HUES48 (cell line): Measurements from ENCODE around the gene TM4SF20.

ENCODE experiments used
- H3K27ac ChIP-seq: one replicate; pipeline ENCODE4 v1.7.0; 2013; ENCODE audit warnings: low read depth, low read length, inconsistent platforms
- H3K27me3 ChIP-seq: 2 replicates; pipeline ENCODE4 v1.6.1; 2013; ENCODE audit warnings: mild to moderate bottlenecking, low read length; ENCODE audit not compliant: control insufficient read depth, insufficient read depth
- H3K36me3 ChIP-seq: 2 replicates; pipeline ENCODE4 v1.6.1; 2013; ENCODE audit warnings: low read length; ENCODE audit not compliant: control insufficient read depth, insufficient read depth
- H3K4me1 ChIP-seq: 2 replicates; pipeline ENCODE4 v1.6.1; 2013; ENCODE audit warnings: mild to moderate bottlenecking, low read length; ENCODE audit not compliant: control insufficient read depth, insufficient read depth
- H3K4me3 ChIP-seq: 2 replicates; pipeline ENCODE4 v1.5.1; 2013; ENCODE audit warnings: mild to moderate bottlenecking, low read depth, low read length
- H3K9ac ChIP-seq: 2 replicates; pipeline ENCODE4 v1.6.1; 2013; ENCODE audit warnings: mild to moderate bottlenecking, low read depth, low read length, moderate library complexity
- H3K9me3 ChIP-seq: 2 replicates; pipeline ENCODE4 v1.6.1; 2013; ENCODE audit warnings: low read length; ENCODE audit not compliant: control insufficient read depth, insufficient read depth

Gene TM4SF20

DNA sequence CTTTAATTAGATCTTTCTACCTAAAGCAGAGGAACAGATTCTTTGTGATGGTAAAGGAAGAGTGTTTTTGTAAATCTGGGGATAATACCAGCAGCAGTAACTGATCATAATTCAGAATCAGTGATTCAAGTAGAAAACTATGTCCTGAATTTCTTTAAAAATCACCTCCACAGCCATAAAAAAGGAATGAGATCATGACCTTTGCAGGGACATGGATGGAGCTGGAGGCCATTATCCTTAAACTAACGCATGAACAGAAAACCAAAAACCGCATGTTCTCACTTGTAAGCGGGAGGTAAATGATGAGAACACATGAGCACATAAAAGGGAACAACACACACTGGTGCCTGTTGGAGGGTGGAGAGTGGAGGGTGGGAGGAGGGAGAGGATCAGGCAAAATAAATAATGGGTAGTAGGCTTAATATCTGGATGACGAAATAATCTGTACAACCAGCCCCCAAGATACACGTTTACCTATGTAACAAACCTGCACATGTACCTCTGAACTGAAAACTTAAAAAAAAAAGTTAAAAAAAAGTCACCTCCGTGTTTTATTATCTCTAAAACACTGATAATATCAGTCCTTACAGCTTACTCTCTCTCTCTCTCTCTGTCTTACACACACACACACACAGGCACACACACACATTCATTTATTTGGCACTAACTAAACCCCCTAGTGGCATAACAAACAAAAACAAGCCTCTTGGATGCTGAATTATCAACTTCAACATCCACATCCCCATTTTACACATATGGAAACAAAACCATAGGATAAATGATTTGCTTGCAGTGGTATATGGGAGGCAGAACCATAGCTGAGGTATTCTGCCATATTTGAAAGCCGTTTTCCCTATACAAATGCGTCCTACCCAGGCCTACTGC, 1.4 kb downstream of the TM4SF20 start:
- H3K27ac ChIP-seq = no peak overlapping the region

DNA sequence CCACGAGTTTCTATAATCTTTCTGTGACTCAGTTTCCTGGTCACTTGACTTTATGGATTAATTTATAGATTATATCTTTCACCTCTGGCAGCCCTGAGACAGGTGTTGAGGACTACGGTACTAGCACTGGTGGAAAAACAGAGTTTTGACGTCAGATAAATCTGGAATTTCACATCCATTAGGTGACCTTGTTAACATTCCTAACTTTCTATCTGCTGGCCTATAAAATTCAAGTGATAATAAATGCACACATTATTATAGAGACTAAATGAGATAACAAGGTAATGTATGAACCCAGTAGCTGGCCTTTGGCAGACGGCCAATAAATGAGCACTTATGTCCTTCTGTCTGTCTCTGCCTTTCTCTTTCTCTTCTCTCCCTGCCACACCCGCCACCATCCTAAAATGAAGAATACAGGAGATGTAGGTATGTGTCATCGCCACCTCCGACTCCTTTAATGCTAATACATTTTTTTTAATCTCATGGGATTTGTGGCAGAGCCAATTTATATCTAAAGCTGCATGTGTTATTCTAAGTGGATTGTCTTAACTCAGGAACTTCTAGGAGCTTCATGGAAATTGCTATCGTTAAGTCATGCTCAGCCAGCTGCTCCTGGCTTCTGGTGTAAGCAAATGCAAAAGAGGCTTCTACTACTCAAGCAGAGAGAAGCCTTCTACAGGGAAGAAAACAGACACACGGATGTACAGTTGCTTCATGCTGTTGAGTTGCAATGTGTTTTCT, 2.3 kb downstream of the TM4SF20 start:
- Histone ChIP-seq H3K27me3 (no peaks in the 10 kb centered on the region), H3K4me1 (0 out of 2 replicates have a peak, but pooled peaks cover 11% of the 10 kb centered on the region), H3K9ac (no peak overlapping the region), H3K9me3 (no peaks in the 10 kb centered on the region), H3K4me3 (no peak overlapping the region), H3K27ac (no peak overlapping the region), H3K36me3 (no peaks in the 10 kb centered on the region)

More for the DNA sequence above, 1.4 kb downstream of the TM4SF20 start:
- Histone ChIP-seq H3K27me3 (no peaks in the 10 kb centered on the region), H3K9me3 (no peaks in the 10 kb centered on the region), H3K4me3 (no peak overlapping the region), H3K36me3 (no peaks in the 10 kb centered on the region), H3K4me1 (0 out of 2 replicates have a peak, but pooled peaks cover 11% of the 10 kb centered on the region), H3K9ac (no peak overlapping the region)

DNA sequence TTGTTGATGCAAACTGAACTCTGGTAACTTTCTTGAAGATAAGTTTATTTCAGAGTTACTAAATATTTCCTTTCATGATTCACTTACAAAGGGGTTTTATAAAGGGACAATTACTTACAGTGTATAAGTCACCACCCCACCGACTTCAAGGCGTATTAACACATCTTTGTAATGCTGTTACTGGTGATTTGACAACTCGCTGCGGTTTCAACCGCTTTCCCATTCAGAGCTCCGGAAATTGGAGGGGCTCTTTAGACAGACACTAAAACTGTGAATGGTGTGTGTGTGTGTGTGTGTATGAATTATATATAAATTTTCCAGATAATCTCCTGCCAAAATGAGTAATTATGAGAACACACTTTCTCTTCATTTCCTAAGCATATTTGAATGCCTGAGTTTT, 4.9 kb downstream of the TM4SF20 start:
- Histone ChIP-seq H3K27me3 (no peaks in the 10 kb centered on the region), H3K36me3 (no peaks in the 10 kb centered on the region), H3K27ac (no peak overlapping the region), H3K4me3 (no peak overlapping the region), H3K9ac (no peak overlapping the region), H3K9me3 (no peaks in the 10 kb centered on the region), H3K4me1 (0 out of 2 replicates have a peak, but pooled peaks cover 11% of the 10 kb centered on the region)

DNA sequence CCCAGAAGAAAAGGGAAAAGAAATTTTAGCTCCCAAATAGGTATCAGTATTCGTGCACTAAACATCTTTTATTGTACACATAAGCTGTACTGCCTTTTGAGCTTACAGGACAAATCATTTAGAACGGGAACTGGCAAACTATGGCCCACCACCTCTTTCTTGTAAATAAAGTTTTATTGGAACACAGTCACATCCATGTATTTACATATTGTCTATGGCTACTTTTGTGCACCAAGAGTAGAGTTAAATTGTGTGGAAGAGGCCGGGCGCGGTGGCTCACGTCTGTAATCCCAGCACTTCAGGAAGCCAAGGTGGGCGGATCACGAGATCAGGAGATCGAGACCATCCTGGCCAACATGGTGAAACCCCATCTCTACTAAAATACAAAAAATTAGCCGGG, 5.7 kb downstream of the TM4SF20 start:
- Histone ChIP-seq H3K27me3 (no peaks in the 10 kb centered on the region), H3K36me3 (no peaks in the 10 kb centered on the region), H3K9ac (no peak overlapping the region), H3K4me3 (no peak overlapping the region), H3K27ac (no peak overlapping the region), H3K4me1 (0 out of 2 replicates have a peak, but pooled peaks cover 11% of the 10 kb centered on the region), H3K9me3 (no peaks in the 10 kb centered on the region)

DNA sequence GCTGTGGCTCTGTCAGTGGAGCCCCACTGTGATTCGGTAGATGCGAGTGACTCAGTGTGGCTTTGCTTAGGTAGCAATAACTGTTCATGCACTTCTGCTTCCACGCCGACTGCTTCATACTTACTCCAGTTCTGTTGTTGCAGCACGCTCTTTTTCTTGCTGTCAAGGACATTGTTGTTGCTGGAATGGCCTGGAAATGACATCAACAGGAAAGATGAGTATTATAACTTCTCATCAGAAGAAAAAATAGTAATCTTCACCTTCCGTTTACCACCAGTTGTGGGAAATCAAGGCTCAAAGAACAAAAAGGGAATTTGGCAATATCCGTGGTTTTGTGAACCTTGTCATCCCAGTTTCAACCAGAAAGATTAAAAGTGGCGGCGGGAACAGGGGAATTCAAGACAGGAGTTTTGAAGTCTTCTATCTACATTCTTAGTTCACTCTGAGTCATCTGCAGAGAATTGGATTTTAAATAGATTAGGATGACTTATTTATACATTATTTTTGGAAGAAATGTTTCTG, 8.3 kb downstream of the TM4SF20 start:
- no peak overlapping the region for H3K4me3 ChIP-seq
- no peaks in the 10 kb centered on the region for H3K9me3 ChIP-seq
- H3K4me1 ChIP-seq = no peaks in the 10 kb centered on the region
- H3K27me3 ChIP-seq = no peaks in the 10 kb centered on the region
- H3K27ac ChIP-seq = no peak overlapping the region
- H3K9ac ChIP-seq = no peak overlapping the region
- H3K36me3 ChIP-seq = no peaks in the 10 kb centered on the region

- Histone ChIP-seq H3K4me1 (no peaks in the 10 kb centered on the region), H3K27ac (no peak overlapping the region), H3K36me3 (no peaks in the 10 kb centered on the region), H3K4me3 (no peak overlapping the region), H3K9ac (no peak overlapping the region), H3K9me3 (no peaks in the 10 kb centered on the region), H3K27me3 (no peaks in the 10 kb centered on the region)
Observed at GRCh38 chr2:227370092-227370491, 9.0 kb downstream of the TM4SF20 start.

DNA sequence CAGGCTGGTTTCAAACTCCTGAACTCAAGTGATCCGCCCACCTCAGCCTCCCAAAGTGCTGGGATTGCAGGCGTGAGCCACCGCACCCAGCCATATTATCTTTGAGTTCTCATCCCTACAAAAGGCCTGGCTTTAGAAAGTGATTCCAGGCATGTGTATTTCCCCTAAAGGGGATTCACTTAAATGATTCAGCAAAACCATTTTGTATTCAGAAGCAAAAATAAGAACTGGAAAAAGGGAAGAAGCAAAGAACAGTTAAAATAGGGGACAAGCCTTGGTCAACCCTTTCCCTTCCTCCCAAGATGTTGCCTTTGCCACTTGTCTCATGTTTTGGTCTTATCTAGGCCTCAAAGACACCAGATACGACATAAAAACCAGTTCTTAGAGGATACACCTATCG, 10.5 kb downstream of the TM4SF20 start:
- Histone ChIP-seq H3K4me3 (no peak overlapping the region), H3K27ac (no peak overlapping the region), H3K27me3 (no peaks in the 10 kb centered on the region), H3K4me1 (no peaks in the 10 kb centered on the region), H3K9me3 (no peaks in the 10 kb centered on the region), H3K9ac (no peak overlapping the region), H3K36me3 (no peaks in the 10 kb centered on the region)

DNA sequence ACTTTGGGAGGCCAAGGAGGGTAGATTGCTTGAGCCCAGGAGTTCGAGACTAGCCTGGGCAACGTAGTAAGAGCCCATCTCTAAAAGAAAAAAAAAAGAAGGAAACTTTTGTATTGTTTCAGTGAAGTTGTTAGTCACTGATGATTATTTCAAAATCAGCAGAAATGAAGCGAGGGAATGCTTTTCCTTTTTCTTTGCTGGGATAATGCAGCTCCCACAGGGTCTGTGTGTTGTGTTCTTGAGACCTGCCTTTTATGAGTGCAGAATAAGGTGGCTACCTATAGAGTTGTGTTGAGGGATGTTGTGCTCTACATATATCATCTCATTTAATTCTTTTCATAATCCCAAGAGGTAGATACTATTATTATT, 11.7 kb downstream of the TM4SF20 start:
- Histone ChIP-seq H3K27ac (no peak overlapping the region), H3K4me1 (no peaks in the 10 kb centered on the region), H3K27me3 (no peaks in the 10 kb centered on the region), H3K36me3 (no peaks in the 10 kb centered on the region), H3K4me3 (no peak overlapping the region), H3K9ac (no peak overlapping the region), H3K9me3 (no peaks in the 10 kb centered on the region)

DNA sequence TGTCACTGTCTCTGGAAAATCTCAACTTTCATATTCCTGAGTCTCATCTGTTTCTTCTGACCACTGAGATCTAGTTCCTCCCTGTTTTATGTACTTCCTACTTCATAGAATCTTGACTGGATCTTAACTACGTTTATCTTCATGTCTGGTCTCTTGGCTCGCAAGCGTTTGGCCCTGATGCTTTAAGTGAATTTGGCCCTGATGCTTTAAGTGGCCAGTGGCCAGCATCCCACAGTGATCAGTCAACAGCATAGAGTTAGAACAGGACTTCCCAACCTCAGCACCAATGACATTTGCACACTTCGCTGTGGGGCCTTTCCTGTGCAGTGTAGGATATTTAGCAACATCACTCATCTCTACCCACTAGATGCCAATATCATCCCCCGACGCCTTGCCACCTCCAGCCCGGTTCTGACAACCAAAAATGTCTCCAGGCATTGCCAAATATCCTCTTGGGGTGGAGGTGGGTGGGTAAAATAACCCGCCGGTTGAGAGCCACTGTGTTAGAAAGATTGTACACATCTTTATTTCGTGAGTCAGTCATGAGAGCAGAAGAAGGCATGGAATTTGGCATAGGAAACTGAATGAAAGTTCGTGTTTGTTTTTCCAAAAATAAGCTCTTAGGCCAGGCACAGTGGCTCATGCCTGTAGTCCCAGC, 12.2 kb downstream of the TM4SF20 start:
- H3K9me3 ChIP-seq = no peaks in the 10 kb centered on the region
- H3K4me3 ChIP-seq = no peak overlapping the region
- H3K27me3 ChIP-seq = no peaks in the 10 kb centered on the region
- no peak overlapping the region for H3K9ac ChIP-seq
- no peaks in the 10 kb centered on the region for H3K36me3 ChIP-seq
- no peak overlapping the region for H3K27ac ChIP-seq
- no peaks in the 10 kb centered on the region for H3K4me1 ChIP-seq

- H3K36me3 ChIP-seq = 0 out of 2 replicates have a peak, but pooled peaks cover 1% of the 10 kb centered on the region
- H3K9ac ChIP-seq = no peak overlapping the region
- H3K27ac ChIP-seq = no peak overlapping the region
- no peaks in the 10 kb centered on the region for H3K4me1 ChIP-seq
- H3K4me3 ChIP-seq = no peak overlapping the region
- H3K27me3 ChIP-seq = no peaks in the 10 kb centered on the region
- H3K9me3 ChIP-seq = no peaks in the 10 kb centered on the region
Observed at GRCh38 chr2:227365833-227366232, 13.3 kb downstream of the TM4SF20 start.
